ENCODE measurements around the gene PARD3B. TPM values are rescaled to one million over a fixed set of nuclear protein-coding genes. Genes with fewer than 3 reads are reported as not detected.
A peak's percentile ranks its signal among the peaks of the same experiment; 100 is the strongest.

PARD3B gene
- total and polyA plus RNA-seq, 2 of the 13 experiments (the other 11 are each of a cell fraction or from before 2014, with no cell fraction given), result 0.71 to 2.3 TPM

DNA sequence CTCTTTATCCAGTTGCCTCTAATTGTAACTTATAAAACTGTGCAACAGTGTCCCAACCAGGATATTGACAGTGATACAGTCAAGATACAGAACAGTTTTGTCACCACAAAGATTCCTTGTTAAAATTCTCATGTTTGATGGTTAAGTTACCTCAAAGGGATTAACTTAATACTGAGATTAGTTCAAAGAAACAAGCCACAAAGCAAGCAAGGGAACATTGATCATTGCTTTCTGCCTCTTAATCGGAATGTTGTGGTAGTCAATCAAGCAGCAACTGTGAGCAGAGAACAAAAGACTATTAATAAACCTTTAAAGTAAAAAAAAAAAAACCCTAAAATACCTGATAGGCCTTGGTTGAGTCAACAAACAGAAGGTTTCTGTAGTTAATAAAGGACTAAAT lies 352.3 kb downstream of the PARD3B start (continued):
- TF ChIP-seq EP300 (IDR thresholded peaks at IDR 0.05; ENCODE audit: low read depth in 2 of 2, low read length in 2 of 2) (peak in 1 of 2 experiments; percentile 44; a peak in 1 of 4 replicates), EP300 (CRISPR knock-in tag; IDR thresholded peaks at IDR 0.05; ENCODE audit: borderline replicate concordance) (no peak; the same call in 1 of the 2 replicates), ZBTB42 (CRISPR knock-in tag; IDR thresholded peaks at IDR 0.05) (no peak), CREM (IDR thresholded peaks at IDR 0.05) (0 out of 2 replicates have a peak, but pooled peaks have one; percentile 22), CREM (CRISPR knock-in tag; IDR thresholded peaks at IDR 0.05) (no peak), HOXA5 (CRISPR knock-in tag; IDR thresholded peaks at IDR 0.05) (no peak), NCOA2 (CRISPR knock-in tag; IDR thresholded peaks at IDR 0.05) (peak; percentile 70; the same call in 1 of the 2 replicates), TCF7 (IDR thresholded peaks at IDR 0.05; ENCODE audit: low read depth) (peak; percentile 60)
- TF ChIP-seq, protein P1, sequence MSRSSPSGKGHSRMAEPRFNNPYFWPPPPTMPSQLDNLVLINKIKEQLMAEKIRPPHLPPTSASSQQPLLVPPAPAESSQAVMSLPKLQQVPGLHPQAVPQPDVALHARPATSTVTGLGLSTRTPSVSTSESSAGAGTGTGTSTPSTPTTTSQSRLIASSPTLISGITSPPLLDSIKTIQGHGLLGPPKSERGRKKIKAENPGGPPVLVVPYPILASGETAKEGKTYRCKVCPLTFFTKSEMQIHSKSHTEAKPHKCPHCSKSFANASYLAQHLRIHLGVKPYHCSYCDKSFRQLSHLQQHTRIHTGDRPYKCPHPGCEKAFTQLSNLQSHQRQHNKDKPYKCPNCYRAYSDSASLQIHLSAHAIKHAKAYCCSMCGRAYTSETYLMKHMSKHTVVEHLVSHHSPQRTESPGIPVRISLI (CRISPR knock-in tag; IDR thresholded peaks at IDR 0.05; ENCODE audit: borderline replicate concordance), result peak; percentile 67; the same call in 1 of the 2 replicates
- TF ChIP-seq, protein P2, sequence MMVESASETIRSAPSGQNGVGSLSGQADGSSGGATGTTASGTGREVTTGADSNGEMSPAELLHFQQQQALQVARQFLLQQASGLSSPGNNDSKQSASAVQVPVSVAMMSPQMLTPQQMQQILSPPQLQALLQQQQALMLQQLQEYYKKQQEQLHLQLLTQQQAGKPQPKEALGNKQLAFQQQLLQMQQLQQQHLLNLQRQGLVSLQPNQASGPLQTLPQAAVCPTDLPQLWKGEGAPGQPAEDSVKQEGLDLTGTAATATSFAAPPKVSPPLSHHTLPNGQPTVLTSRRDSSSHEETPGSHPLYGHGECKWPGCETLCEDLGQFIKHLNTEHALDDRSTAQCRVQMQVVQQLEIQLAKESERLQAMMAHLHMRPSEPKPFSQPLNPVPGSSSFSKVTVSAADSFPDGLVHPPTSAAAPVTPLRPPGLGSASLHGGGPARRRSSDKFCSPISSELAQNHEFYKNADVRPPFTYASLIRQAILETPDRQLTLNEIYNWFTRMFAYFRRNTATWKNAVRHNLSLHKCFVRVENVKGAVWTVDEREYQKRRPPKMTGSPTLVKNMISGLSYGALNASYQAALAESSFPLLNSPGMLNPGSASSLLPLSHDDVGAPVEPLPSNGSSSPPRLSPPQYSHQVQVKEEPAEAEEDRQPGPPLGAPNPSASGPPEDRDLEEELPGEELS (CRISPR knock-in tag; IDR thresholded peaks at IDR 0.05), result 0 out of 2 replicates have a peak, but pooled peaks have one; percentile 13

DNA sequence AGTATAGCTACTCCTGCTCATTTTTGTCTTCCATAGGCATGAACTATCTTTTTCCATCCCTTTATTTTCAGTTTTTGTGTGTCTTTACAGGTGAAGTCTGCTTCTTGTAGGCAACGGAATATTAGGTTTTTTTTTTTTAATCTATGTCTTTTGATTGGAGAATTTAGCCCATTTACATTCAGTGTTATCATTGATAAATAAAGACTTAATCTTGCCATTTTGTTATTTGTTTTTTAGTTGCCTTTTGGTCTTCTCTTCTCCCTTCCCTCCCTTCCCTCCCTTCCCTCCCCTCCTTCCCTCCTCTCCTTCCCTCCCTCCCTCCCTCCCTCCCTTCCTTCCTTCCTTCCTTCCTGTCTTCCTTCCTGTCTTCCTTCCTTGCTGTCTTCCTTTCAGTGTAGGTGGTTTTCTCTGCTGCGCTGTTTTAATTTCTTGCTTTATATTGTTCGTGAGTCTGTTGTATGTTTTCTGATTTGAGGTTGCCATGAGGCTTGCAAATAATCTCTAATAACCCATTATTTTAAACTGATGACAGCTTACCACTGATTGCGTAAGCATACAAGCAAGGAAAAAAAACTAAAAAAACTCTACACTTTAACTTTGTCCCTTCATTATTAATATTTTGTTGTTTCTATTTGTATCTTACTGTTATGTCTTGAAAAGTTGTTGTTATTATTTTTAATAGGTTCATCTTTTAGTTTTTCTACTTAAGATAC lies 353.8 kb downstream of the PARD3B start:
- 69% methylated on average over 4 of the region's 4 CpGs for WGBS (ENCODE audit: low lambda C conversion rate)
- DNase-seq (ENCODE audit: low spot score) (no peak), FAIRE-seq (no peak), ATAC-seq (no peak)
- Histone ChIP-seq H3K4me1 (ENCODE audit: insufficient read depth, low read length) (peaks cover 16% of the 10 kb centered on the region), H3K9ac (ENCODE audit: insufficient read depth, low read depth, low read length) (no peak overlapping the region), H3K36me3 (replicated peaks in 1 of 2; ENCODE audit: control insufficient read depth in 1 of 2, insufficient read depth in 2 of 2, low read length in 2 of 2) (no peaks in the 10 kb centered on the region), H3K27ac (ENCODE audit: extremely low read length, insufficient read depth, low read length) (no peak overlapping the region), H3K27me3 (ENCODE audit: control insufficient read depth in 1 of 2, insufficient read depth in 2 of 2, low read length in 2 of 2) (no peaks in the 10 kb centered on the region), H3K4me3 (replicated peaks in 1 of 3; ENCODE audit: insufficient read depth in 1 of 3, low read depth in 2 of 3, low read length in 3 of 3) (no peak overlapping the region), H2AFZ (ENCODE audit: low read length) (no peak overlapping the region), H3K4me2 (ENCODE audit: low read depth, low read length) (no peak overlapping the region), H3K9me3 (ENCODE audit: low read length) (peaks cover 34% of the 10 kb centered on the region), H3K79me2 (ENCODE audit: insufficient read depth, low read length) (no peaks in the 10 kb centered on the region), H4K20me1 (ENCODE audit: insufficient read depth, low read length) (no peaks in the 10 kb centered on the region)
- CTCF ChIA-PET (ENCODE audit: low intra/inter-chr PET ratio, low total read pairs), result no interaction called here
- in situ Hi-C loops (cut with HindIII; ENCODE audit: extremely low pct_ligation_motif_present, low pct_unique_long_range_greater_than_20kb), result no loop called here
- POLR2A ChIA-PET, result no interaction called here
- intact Hi-C loops (cut with micrococcal nuclease; ENCODE audit: unreplicated experiment), result no loop called here
- no TSS peak for BruUV-seq (replicated peaks)
- TF ChIP-seq, protein P3, sequence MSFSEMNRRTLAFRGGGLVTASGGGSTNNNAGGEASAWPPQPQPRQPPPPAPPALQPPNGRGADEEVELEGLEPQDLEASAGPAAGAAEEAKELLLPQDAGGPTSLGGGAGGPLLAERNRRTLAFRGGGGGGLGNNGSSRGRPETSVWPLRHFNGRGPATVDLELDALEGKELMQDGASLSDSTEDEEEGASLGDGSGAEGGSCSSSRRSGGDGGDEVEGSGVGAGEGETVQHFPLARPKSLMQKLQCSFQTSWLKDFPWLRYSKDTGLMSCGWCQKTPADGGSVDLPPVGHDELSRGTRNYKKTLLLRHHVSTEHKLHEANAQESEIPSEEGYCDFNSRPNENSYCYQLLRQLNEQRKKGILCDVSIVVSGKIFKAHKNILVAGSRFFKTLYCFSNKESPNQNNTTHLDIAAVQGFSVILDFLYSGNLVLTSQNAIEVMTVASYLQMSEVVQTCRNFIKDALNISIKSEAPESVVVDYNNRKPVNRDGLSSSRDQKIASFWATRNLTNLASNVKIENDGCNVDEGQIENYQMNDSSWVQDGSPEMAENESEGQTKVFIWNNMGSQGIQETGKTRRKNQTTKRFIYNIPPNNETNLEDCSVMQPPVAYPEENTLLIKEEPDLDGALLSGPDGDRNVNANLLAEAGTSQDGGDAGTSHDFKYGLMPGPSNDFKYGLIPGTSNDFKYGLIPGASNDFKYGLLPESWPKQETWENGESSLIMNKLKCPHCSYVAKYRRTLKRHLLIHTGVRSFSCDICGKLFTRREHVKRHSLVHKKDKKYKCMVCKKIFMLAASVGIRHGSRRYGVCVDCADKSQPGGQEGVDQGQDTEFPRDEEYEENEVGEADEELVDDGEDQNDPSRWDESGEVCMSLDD (CRISPR knock-in tag; IDR thresholded peaks at IDR 0.05; ENCODE audit: borderline replicate concordance), result no peak
- TF ChIP-seq, protein P4, sequence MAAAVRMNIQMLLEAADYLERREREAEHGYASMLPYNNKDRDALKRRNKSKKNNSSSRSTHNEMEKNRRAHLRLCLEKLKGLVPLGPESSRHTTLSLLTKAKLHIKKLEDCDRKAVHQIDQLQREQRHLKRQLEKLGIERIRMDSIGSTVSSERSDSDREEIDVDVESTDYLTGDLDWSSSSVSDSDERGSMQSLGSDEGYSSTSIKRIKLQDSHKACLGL (CRISPR knock-in tag; IDR thresholded peaks at IDR 0.05), result no peak
- TF ChIP-seq, protein P5, sequence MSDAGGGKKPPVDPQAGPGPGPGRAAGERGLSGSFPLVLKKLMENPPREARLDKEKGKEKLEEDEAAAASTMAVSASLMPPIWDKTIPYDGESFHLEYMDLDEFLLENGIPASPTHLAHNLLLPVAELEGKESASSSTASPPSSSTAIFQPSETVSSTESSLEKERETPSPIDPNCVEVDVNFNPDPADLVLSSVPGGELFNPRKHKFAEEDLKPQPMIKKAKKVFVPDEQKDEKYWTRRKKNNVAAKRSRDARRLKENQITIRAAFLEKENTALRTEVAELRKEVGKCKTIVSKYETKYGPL (CRISPR knock-in tag; IDR thresholded peaks at IDR 0.05), result no peak
- TF ChIP-seq ZNF432 (CRISPR knock-in tag; IDR thresholded peaks at IDR 0.05; ENCODE audit: borderline replicate concordance), result no peak
- no peak for TF ChIP-seq ZNF75D (CRISPR knock-in tag; IDR thresholded peaks at IDR 0.05; ENCODE audit: borderline replicate concordance)

Data from HepG2 (cell line).